Measurements from ENCODE around the gene F2. TPM values are rescaled to one million over a fixed set of nuclear protein-coding genes. Genes with fewer than 3 reads are reported as not detected.

Gene F2
- total RNA-seq, 1 donor from 2014 or later: not detected

GRCh38 chr11:46682773-46683752, 36.0 kb upstream of the F2 start:
- no peak for DNase-seq
- intact Hi-C loops (cut with micrococcal nuclease): no loop called here
- ATAC-seq: no peak

- ATAC-seq (peak; percentile 71), DNase-seq (no peak)
- intact Hi-C loops (cut with micrococcal nuclease): no loop called here
Observed at GRCh38 chr11:46684367-46684766, 34.6 kb upstream of the F2 start.

- DNase-seq (no peak), ATAC-seq (peak; percentile 49)
- intact Hi-C loops (cut with micrococcal nuclease): no loop called here
Observed at GRCh38 chr11:46686886-46687795, 31.9 kb upstream of the F2 start.

DNA sequence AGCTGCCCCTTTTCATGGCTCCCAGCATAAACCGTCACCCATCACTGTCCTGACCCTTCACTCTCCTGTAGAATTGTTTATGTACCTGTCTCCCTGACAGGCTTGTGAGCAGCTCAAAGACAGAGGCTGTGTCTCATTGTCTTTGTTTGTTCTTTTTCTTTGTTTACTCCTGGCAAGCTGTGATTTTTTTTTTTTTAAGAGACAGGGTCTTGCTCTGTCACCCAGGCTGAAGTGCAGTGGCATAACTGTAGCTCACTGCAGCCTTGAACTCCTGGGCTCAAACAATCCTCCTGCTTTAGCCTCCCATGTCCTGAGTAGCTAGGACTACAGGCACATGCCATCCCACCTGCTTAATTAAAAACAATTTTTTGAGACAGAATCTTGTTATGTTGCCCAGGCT, 28.3 kb upstream of the F2 start:
- intact Hi-C loops (cut with micrococcal nuclease): no loop called here
- DNase-seq (no peak), ATAC-seq (no peak)

- DNase-seq (no peak), ATAC-seq (no peak)
- intact Hi-C loops (cut with micrococcal nuclease): no loop called here
Observed at GRCh38 chr11:46692450-46692849, 26.6 kb upstream of the F2 start.

DNA sequence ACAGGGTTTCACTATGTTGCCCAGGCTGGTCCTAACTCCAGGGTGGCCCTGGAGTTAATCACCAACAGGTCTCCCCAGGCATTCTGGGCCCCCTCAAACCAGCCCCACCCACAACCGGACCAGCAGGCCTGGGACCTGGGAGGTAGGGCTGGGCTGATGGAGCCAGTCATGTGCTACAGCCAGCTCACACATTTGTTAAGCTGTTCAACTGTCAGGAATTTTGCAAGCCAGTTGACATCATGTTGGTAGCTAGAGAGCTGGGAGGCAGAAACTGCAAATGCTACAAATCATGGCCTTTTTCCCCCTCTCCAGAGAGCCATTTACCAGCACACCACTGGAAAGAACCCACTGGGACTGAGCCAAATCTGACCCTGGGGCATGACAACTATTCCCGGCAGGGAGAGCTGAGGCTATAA, 25.4 kb upstream of the F2 start:
- ATAC-seq (no peak), DNase-seq (no peak)
- intact Hi-C loops (cut with micrococcal nuclease): no loop called here

DNA sequence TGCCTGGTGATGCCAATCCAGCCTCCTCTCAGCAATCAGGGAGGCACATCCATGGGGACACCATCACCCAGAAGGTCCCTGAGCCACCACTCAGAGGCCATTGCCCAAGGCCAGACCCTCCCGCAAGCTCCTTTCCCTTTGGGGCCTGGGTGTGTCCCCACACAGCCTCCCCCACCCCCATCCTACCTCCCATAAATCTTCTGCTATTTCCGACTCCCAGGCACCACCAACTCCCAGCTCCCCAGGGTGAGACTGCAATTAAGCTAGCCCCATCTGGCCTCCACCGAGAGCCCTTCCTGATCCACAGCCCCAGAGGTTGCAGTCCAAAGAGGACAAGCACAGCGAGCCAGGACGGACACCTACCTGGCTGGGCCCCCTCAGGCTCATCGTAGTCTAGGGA, 24.9 kb upstream of the F2 start:
- DNase-seq (no peak), ATAC-seq (no peak)
- intact Hi-C loops (cut with micrococcal nuclease): no loop called here

- no peak for ATAC-seq
- intact Hi-C loops (cut with micrococcal nuclease): no loop called here
- no peak for DNase-seq
Observed at GRCh38 chr11:46694607-46695006, 24.4 kb upstream of the F2 start.

- intact Hi-C loops (cut with micrococcal nuclease): no loop called here
- ATAC-seq: no peak
- no peak for DNase-seq
Observed at GRCh38 chr11:46695345-46696211, 23.4 kb upstream of the F2 start.

- peak; percentile 89 for DNase-seq
- peak; percentile 68 for ATAC-seq
- intact Hi-C loops (cut with micrococcal nuclease): no loop called here
Observed at GRCh38 chr11:46696212-46696558, 22.8 kb upstream of the F2 start.

- ATAC-seq (peak; percentile 31), DNase-seq (no peak)
- intact Hi-C loops (cut with micrococcal nuclease): no loop called here
Observed at GRCh38 chr11:46697303-46697702, 21.7 kb upstream of the F2 start.

DNA sequence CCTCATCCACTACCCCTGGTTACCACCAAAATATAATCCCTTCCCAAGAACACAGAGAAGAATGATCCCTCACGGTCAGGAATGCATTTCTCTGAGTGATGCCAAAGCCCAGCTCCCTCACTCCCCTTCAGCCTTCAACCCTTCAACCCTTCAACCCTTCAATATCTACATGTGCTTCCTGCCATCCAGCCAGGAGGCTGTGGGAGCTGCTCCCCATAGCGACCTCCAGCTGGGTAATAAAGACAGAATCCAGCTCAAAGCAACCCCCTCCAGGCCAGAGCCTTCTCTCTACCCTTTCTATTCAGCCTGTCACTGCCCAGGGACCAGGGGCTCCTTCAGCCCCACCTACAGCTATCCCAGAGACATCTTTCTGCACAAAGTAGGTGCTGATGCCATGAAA, 21.3 kb upstream of the F2 start:
- ATAC-seq: no peak

GRCh38 chr11:46698597-46698996, 20.4 kb upstream of the F2 start:
- no peak for DNase-seq
- intact Hi-C loops (cut with micrococcal nuclease): no loop called here
- ATAC-seq: no peak

More for the DNA sequence above, 21.3 kb upstream of the F2 start:
- intact Hi-C loops (cut with micrococcal nuclease): no loop called here
- no peak for DNase-seq

GRCh38 chr11:46700241-46701077, 18.6 kb upstream of the F2 start, which contains the start of the genes ARHGAP1 and ZNF408:
Gene ARHGAP1, minus strand, starts transcription at chr11:46700619. Its CDS starts 4,512 bp downstream, at chr11:46696107.
Gene ZNF408, plus strand, starts transcription at chr11:46701031. Its CDS starts 17 bp downstream, at chr11:46701048.
- intact Hi-C loops (cut with micrococcal nuclease): no loop called here
- peak; percentile 89 for ATAC-seq
- DNase-seq: peak; percentile 99

GRCh38 chr11:46701078-46701654, 17.8 kb upstream of the F2 start:
- intact Hi-C loops (cut with micrococcal nuclease): no loop called here
- DNase-seq: no peak
- ATAC-seq: no peak

- intact Hi-C loops (cut with micrococcal nuclease): no loop called here
- DNase-seq: no peak
- no peak for ATAC-seq
Observed at GRCh38 chr11:46705070-46705688, 13.8 kb upstream of the F2 start.

- no peak for DNase-seq
- intact Hi-C loops (cut with micrococcal nuclease): no loop called here
- no peak for ATAC-seq
Observed at GRCh38 chr11:46706886-46707285, 12.1 kb upstream of the F2 start.
